ENCODE results near the gene NGEF. TPM values are rescaled to one million over a fixed set of nuclear protein-coding genes. Genes with fewer than 3 reads are reported as not detected.

NGEF gene
- total and polyA plus RNA-seq, 10 of the 15 experiments (the other 5 are each of a cell fraction or from before 2014, with no cell fraction given): 0.12 TPM; not detected in 9

DNA sequence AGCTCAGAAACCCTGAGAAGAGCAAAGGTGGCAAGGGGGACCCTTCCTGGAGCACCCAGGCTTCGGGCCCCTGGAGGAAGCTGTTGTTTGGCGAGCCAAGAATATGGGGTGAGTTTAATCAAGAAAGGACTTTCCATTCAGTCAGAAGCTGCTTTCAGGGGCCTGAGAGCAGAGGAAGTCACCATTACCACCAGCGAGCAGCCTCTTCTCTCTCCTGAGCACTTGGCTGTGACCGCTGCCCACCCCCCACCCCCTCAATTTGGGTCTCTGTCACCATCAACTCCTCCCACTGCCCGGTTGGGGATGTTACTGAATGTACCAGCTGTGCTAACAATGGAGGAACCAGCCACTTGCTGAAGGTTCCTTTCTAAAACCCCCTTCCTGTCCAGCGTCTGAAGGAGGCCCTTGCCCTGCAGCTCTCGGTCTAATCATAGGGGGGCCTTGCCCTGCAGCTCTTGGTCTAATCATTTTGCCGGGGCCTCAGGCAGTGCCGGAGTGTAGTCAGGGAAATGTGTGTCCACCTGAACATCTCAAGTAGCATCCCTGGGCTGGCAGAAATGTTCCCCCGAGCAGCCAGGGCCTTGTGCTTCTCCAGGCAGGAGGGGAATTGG is 48.0 kb upstream of the NGEF start (continued):
- TF ChIP-seq, protein P1, sequence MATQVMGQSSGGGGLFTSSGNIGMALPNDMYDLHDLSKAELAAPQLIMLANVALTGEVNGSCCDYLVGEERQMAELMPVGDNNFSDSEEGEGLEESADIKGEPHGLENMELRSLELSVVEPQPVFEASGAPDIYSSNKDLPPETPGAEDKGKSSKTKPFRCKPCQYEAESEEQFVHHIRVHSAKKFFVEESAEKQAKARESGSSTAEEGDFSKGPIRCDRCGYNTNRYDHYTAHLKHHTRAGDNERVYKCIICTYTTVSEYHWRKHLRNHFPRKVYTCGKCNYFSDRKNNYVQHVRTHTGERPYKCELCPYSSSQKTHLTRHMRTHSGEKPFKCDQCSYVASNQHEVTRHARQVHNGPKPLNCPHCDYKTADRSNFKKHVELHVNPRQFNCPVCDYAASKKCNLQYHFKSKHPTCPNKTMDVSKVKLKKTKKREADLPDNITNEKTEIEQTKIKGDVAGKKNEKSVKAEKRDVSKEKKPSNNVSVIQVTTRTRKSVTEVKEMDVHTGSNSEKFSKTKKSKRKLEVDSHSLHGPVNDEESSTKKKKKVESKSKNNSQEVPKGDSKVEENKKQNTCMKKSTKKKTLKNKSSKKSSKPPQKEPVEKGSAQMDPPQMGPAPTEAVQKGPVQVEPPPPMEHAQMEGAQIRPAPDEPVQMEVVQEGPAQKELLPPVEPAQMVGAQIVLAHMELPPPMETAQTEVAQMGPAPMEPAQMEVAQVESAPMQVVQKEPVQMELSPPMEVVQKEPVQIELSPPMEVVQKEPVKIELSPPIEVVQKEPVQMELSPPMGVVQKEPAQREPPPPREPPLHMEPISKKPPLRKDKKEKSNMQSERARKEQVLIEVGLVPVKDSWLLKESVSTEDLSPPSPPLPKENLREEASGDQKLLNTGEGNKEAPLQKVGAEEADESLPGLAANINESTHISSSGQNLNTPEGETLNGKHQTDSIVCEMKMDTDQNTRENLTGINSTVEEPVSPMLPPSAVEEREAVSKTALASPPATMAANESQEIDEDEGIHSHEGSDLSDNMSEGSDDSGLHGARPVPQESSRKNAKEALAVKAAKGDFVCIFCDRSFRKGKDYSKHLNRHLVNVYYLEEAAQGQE (IDR thresholded peaks at IDR 0.05; ENCODE audit: low read depth, low read length): no peak
- TF ChIP-seq MTA3 (IDR thresholded peaks at IDR 0.05; ENCODE audit: borderline replicate concordance, low read length): peak; percentile 52; the same call in 1 of the 2 replicates
- TF ChIP-seq RUNX3 (IDR thresholded peaks at IDR 0.05; ENCODE audit: low read length): peak; percentile 69
- TF ChIP-seq RAD21 (IDR thresholded peaks at IDR 0.05; ENCODE audit: insufficient read depth, low read depth, low read length): no peak
- TF ChIP-seq HDGF (IDR thresholded peaks at IDR 0.05): no peak; the same call in 1 of the 2 replicates
- peak; percentile 24 for TF ChIP-seq KLF5 (IDR thresholded peaks at IDR 0.05; ENCODE audit: partially characterized antibody)
- TF ChIP-seq ZZZ3 (IDR thresholded peaks at IDR 0.05; ENCODE audit: control insufficient read depth, insufficient read length, low read depth): no peak
- no peak for TF ChIP-seq NFYA (IDR thresholded peaks at IDR 0.05; ENCODE audit: borderline replicate concordance, low read depth, low read length)
- TF ChIP-seq LARP7 (IDR thresholded peaks at IDR 0.05): no peak
- TF ChIP-seq BACH1 (IDR thresholded peaks at IDR 0.05; ENCODE audit: borderline replicate concordance): no peak
- peak; percentile 28 for TF ChIP-seq POLR2AphosphoS5 (IDR thresholded peaks at IDR 0.05; ENCODE audit: low read length)
- TF ChIP-seq STAT3 (IDR thresholded peaks at IDR 0.05; ENCODE audit: low read depth, low read length): no peak
- TF ChIP-seq EZH2 (IDR thresholded peaks at IDR 0.05; ENCODE audit: borderline replicate concordance, control insufficient read depth, low read depth, low read length): no peak
- TF ChIP-seq FOS (IDR thresholded peaks at IDR 0.05; ENCODE audit: borderline replicate concordance, extremely low read depth, insufficient read length): no peak
- TF ChIP-seq ZBTB40 (IDR thresholded peaks at IDR 0.05; ENCODE audit: borderline replicate concordance): no peak
- no peak for TF ChIP-seq CEBPB (IDR thresholded peaks at IDR 0.05; ENCODE audit: borderline replicate concordance in 1 of 2, low read depth in 2 of 2, low read length in 2 of 2)
- TF ChIP-seq ZNF207 (IDR thresholded peaks at IDR 0.05; ENCODE audit: borderline replicate concordance): no peak
- no peak for TF ChIP-seq YBX1 (IDR thresholded peaks at IDR 0.05)
- TF ChIP-seq ATF3 (IDR thresholded peaks at IDR 0.05; ENCODE audit: borderline replicate concordance, extremely low read depth, low read depth, low read length): no peak
- TF ChIP-seq ZNF274 (IDR thresholded peaks at IDR 0.05; ENCODE audit: insufficient read depth, insufficient read length): no peak
- peak; percentile 75 for TF ChIP-seq PML (IDR thresholded peaks at IDR 0.05; ENCODE audit: low read length)
- TF ChIP-seq JUNB (IDR thresholded peaks at IDR 0.05): peak; percentile 72
- TF ChIP-seq SREBF1 (IDR thresholded peaks at IDR 0.05; ENCODE audit: low read length): no peak
- no peak for TF ChIP-seq IRF3 (IDR thresholded peaks at IDR 0.05)
